Suppressor macrophage treated with lipopolysaccharide for 4 hours (primary cell): ENCODE measurements around the gene RGS6.

ENCODE experiments used
- DNase-seq: peaks from one replicate; pipeline ENCODE4 v3.0.0-alpha.2; 2020

RGS6 gene

DNA sequence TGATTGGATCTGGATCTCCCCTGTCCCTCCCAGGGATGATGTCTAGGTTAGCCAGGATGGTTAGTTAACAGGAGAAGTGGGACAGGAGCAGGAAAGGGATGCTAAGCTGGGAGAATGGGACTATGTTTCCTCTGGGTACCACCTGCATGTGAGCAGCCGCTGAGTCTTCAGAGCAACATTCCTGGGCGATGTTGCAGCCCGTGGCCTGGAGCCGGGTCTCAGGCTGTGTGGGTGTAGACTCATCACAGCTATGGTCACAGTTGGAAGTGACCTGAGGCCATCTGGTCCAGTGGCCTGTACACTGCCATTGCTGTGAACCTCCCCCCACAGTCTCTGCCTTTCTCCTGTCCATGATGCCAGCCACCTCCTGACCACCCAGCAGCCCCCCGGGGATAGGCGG is 539.1 kb downstream of the RGS6 start:
- DNase-seq, result no peak

GRCh38 chr14:72472845-72473244 is 540.6 kb downstream of the RGS6 start:
- DNase-seq, result no peak

GRCh38 chr14:72476657-72477499 is 544.6 kb downstream of the RGS6 start:
- peak; percentile 92 for DNase-seq

DNA sequence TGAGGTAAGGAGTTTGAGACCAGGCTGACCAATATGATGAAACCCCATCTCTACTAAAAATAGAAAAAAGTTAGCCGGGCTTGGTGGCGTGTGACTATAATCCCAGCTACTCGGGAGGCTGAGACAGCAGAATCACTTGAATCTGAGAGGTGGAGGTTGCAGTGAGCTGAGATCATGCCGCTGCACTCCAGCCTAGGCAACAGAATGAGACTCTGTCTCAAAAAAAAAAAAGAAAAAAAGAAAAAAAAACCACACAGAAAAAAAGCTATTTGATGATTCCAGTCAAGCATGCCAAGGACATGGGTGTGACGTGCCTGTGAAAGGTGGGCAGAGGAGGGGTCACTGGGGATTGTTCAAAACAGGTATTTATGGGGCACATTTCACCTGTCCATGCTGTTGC is 545.3 kb downstream of the RGS6 start:
- DNase-seq, result peak; percentile 15

DNA sequence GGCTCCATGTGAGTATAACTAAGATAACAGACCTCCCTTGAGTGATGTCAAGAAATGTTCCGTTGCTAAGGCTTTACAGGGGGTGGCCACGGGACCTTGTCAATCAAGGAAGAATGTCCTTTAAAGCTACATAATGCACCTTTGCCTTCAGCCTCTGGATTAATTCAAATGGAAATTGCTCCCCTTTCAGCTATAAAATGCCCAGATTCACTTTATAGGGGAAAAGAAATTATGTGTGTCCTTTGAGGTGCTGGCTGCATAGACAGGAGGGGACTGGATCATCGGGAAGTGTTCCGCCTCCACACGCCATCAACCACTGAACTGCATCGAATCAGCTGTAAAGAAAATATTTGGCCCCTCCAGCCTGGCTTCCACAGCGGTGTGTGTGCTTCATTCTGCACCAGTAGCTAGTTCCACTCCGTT is 546.3 kb downstream of the RGS6 start:
- no peak for DNase-seq

DNA sequence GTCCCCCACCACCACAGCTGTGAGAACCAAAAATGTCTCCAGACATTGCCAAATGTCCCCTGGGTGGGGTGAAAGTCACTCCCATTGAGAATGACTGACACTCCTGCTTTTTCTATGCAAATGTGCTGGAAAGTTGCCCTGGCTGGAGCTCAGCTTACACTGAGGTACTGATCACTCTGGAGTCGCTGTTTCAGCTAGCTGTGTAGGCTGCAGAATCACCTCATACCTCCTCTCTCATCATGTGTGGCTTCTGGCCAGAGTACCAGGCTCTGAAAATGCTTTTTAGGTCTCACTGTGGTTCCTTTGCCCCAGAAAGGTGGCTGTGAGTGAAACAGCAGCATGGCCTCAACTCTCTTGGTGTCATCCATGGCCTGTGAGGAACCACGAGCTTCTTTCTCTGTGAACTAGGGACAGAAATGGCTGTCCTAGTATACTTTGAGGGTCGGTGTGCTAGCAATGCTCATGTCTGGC is 547.3 kb downstream of the RGS6 start:
- DNase-seq, result no peak

DNA sequence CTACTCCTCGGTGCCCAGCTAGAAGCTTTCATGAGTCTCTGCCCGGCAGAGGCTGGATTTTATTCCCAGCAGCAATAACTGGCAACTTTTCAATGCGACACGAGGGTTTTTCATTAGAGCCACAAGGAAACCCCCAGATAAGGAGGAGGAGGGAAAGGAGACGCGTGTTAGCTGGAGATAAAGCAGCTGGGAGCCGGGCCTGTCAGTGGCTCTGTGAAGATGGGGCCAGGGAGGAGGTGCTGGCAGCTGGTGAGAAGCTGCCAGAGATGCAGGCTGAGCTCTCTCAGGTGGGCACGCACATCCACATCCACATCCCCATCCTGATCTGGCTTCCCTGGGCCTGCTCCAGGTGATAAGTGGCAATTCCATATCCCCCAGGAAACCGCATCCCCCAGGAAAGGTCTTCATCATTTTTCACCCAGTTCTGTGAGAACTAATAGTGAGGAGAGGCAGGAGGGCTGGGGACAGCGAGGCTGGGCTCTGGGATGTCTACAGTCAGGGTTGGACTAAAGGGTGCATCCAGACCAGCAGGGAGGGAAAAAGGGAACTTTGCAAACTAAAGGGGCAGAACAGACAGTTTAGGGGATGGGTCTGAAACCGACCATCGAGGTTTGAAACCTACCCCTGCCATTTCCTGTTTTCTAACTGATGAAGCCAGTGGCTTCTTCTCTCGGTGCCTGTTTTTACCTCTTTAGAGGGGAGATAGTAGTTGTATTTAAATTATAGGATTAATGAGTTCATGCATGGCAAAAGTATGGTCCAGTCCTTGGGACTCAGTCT is 548.4 kb downstream of the RGS6 start:
- no peak for DNase-seq

DNA sequence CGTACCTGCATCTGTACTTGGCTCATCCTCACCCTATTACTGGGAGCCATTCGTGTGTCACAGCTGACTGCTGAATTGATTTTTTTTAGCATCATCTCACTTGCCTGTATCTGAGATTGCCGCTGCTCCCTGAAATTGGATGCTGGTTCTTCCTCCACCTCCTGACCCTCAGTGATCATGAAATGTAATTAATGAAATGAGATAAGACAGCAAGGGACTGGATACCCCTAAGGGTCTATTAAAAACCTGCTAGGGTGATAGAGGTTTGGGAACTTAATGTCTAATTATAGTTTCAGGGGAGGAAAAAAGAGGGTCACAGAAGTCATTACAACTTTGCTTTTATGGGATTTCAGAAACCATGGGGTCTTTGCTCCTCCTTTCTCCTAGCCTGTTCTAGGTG is 551.1 kb downstream of the RGS6 start:
- no peak for DNase-seq

DNA sequence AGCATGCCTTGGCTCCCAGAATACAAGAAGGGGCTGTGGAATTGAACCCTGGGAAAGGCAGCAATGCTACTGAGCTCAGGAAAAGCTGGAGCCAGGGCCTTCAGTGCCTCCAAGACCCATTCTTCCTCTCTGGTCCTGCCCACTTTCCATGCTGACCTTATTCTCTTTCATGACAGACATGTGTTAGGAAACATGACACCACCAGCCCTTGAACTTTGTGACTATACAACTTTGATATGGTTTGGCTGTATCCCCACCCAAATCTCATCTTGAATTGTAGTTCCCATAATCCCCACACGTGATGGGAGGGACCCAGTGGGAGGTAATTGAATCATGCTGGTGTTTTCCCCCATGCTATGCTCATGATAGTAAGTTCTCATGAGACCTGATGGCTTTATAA is 553.5 kb downstream of the RGS6 start:
- DNase-seq, result no peak

DNA sequence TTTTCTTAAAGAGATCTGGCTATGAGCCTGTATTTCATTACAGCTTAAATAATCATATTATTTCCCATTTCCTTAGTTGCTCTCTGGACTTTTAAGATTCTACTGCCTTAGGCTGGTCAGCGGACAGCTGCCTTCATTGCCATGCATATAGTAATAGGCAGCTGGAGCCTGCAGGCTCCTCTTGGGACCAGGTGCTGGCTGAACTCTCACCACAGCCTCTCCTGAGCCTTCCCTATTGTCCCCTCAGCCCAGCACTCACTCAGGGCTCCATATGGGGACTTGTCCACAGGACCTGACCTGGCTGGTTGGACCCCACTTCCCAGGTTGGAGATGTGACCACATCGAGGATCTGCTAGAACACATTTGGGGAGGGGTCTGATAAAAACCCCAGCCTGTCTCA is 556.3 kb downstream of the RGS6 start:
- no peak for DNase-seq

DNA sequence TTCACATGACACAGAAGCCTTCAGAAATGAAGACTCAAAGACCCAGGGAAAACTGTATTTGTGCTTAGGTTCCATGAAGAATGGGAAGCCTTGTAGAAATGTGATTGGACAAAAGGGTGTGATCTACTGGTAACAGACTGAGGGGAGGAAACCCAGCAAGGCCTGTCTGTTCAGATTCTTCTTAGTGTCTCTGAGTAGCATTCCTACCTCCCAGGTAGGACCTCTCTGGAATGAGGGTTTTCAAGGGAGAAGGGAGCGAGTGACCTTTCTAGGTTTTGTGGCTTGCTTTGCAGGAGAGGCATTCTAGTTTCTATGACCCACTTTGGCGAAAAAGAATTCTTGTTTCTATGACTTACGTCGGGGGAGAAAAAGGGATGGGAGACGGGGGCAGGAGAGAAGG is 560.0 kb downstream of the RGS6 start:
- DNase-seq, result no peak

- no peak for DNase-seq
Measured at GRCh38 chr14:72495668-72496067, 563.4 kb downstream of the RGS6 start.

- DNase-seq, result no peak
Measured at GRCh38 chr14:72498646-72499045, 566.4 kb downstream of the RGS6 start.

- no peak for DNase-seq
Measured at GRCh38 chr14:72499746-72500145, 567.5 kb downstream of the RGS6 start.

GRCh38 chr14:72500234-72500838 is 568.1 kb downstream of the RGS6 start:
- no peak for DNase-seq

GRCh38 chr14:72501439-72501838 is 569.2 kb downstream of the RGS6 start:
- DNase-seq, result no peak

- DNase-seq, result no peak
Measured at GRCh38 chr14:72503271-72503670, 571.0 kb downstream of the RGS6 start.

- DNase-seq, result no peak
Measured at GRCh38 chr14:72503696-72504368, 571.6 kb downstream of the RGS6 start.

DNA sequence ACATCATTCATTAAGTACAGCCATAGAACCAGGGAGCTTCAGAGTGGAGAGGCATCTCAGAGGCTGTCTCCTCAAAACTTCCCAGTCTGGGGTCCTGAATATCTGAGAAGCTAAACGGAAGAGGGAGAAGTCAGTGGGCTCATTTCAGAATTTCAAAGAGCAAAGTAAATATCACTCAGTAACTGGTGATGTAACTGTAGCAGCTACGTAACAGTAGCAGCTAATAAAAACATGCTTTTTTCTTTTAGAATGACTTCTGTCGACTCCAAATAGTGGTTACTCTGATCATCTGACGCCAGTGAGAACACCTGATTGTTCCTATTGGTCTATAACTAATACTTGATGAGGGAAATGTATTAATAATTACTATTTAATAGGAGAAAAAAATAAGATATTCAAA is 578.3 kb downstream of the RGS6 start:
- no peak for DNase-seq

DNA sequence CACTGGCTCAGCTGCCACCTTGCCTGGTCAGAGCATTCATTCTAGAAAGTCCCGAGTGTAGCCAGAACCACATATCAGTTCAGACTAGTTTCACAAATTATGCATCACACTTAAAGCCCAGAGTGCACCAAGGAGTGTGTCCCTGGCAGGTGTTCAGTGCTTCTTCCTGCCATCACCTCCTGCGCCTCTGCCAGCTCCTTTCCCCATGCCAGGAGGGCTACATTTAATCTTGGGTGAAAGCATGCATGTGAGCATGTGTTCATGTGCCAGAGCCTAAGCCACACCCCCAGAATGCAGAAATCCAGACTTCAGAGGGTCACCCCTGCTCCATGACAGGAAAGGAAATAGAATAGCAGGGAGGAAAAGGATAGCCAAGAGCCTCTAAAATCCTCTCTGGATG is 580.1 kb downstream of the RGS6 start:
- DNase-seq, result no peak

DNA sequence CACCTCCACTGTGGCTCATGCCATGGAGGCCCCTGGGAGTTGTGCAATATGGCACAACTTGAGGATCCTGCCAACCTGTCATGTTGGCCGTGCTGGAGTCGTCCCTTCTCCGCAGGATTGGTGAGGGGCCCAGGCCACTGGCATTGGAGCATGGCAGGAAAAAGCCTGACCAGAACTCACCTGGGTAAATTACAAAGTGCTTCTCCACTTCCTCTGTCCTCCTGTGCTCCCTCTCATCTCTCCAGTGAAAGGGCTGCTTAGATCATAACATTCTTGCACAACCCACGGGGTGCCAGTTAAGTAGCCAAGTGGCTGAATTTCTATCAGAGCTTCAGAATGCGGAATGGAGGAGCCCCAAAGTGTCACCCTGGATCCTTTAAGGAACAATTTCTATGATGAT is 580.7 kb downstream of the RGS6 start:
- DNase-seq, result no peak

- DNase-seq, result no peak
Measured at GRCh38 chr14:72513346-72513745, 581.1 kb downstream of the RGS6 start.
